ENCODE measurements around the gene GRID1.

The GRID1 gene

DNA sequence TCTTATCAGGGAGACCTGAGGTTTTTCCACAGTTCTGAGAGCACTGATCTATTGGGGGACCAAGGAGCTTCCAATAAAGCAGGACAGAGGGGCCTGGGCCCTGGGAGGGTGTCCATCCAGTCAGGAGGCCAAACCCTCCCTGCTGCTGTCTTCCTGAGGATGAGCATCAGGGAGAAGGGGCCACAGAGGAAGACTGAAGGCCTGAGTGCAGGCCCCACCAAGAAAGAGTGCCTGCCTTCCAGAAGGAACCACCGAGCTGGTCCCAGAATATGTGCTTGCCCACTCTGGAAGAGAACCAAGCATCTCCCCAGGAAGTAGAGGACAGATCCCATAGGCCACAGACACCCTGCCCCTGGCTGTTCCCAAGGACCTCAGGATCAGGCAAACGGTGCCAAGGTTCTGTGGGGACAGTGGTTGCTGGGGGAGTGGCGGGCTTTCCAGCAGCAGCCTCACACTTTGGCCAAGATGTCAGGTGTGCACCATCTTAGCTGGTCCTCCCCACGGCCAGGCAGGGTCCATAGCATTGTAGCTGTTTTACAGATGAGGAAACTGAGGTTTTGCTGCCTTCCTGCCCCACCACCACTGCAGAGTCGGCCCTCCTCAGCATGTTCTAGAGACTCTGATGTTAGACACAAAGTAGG, 199.4 kb downstream of the GRID1 start:
- no peak for DNase-seq (ENCODE audit: low read depth)
- H3K4me3 ChIP-seq (ENCODE audit: control insufficient read depth, low read depth, low read length) = no peak overlapping the region
- no peak for TF ChIP-seq CTCF (conservative IDR thresholded peaks at IDR 0.05; ENCODE audit: control insufficient read depth, insufficient read depth, low read depth, low read length)

DNA sequence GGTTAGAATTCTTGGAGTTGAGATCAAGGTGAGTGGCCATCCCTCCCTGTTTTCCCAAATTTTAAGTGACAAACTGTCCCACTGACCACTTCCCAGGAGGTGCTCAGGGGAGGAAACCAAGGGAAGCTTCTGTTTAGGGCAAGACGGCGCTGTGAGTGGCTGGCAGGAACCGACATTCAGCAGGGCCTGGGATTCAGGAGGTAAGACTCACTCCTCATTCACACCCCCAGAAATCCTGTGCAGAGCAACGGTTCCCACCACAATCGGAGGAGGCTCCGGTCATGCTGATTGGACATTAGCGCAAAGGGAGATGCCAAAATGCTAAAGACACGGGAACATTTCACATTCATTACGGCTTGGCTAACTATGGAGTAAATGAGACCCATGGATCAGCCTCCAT, 200.9 kb downstream of the GRID1 start:
- no peak for DNase-seq (ENCODE audit: low read depth)
- no peak overlapping the region for H3K4me3 ChIP-seq (ENCODE audit: control insufficient read depth, low read depth, low read length)
- no peak for TF ChIP-seq CTCF (conservative IDR thresholded peaks at IDR 0.05; ENCODE audit: control insufficient read depth, insufficient read depth, low read depth, low read length)

GRCh38 chr10:86164960-86165630, 201.5 kb downstream of the GRID1 start:
- H3K4me3 ChIP-seq (ENCODE audit: control insufficient read depth, low read depth, low read length) = no peak overlapping the region
- no peak for TF ChIP-seq CTCF (conservative IDR thresholded peaks at IDR 0.05; ENCODE audit: control insufficient read depth, insufficient read depth, low read depth, low read length)
- DNase-seq (ENCODE audit: low read depth) = no peak

- H3K4me3 ChIP-seq (ENCODE audit: control insufficient read depth, low read depth, low read length) = no peak overlapping the region
- no peak for DNase-seq (ENCODE audit: low read depth)
- TF ChIP-seq CTCF (conservative IDR thresholded peaks at IDR 0.05; ENCODE audit: control insufficient read depth, insufficient read depth, low read depth, low read length) = no peak
Observed at GRCh38 chr10:86164174-86164774, 202.3 kb downstream of the GRID1 start.

- no peak overlapping the region for H3K4me3 ChIP-seq (ENCODE audit: control insufficient read depth, low read depth, low read length)
- TF ChIP-seq CTCF (conservative IDR thresholded peaks at IDR 0.05; ENCODE audit: control insufficient read depth, insufficient read depth, low read depth, low read length) = no peak
- no peak for DNase-seq (ENCODE audit: low read depth)
Observed at GRCh38 chr10:86163522-86164173, 202.9 kb downstream of the GRID1 start.

- no peak for TF ChIP-seq CTCF (conservative IDR thresholded peaks at IDR 0.05; ENCODE audit: control insufficient read depth, insufficient read depth, low read depth, low read length)
- no peak overlapping the region for H3K4me3 ChIP-seq (ENCODE audit: control insufficient read depth, low read depth, low read length)
- DNase-seq (ENCODE audit: low read depth) = no peak
Observed at GRCh38 chr10:86162696-86163400, 203.7 kb downstream of the GRID1 start.

Data from fibroblast of mammary gland (primary cell).